Activated T-cell treated with anti-CD3 and anti-CD28 coated beads, Interleukin-2, amount 50 U/mL, for 4 hours (primary cell): ENCODE measurements around the gene TTC3. TPM values are rescaled to one million over a fixed set of nuclear protein-coding genes. Genes with fewer than 3 reads are reported as not detected.

Experiments
- ATAC-seq, 2 donors: fragments of 200-7000 bp; cut with Tn5 transposase; one replicate each; pipeline ENCODE4 v1.10.0; 2021
- DNase-seq: peaks from one replicate; pipeline ENCODE4 v3.0.0-alpha.2; 2020
- H3K27me3 Mint-ChIP-seq: one replicate; pipeline ENCODE4 v1.8.0; 2021; ENCODE audit warnings: low read depth, mixed read lengths
- H3K36me3 Mint-ChIP-seq: one replicate; pipeline ENCODE4 v1.8.0; 2022; ENCODE audit warnings: mixed read lengths; ENCODE audit not compliant: insufficient read depth
- H3K4me1 Mint-ChIP-seq: one replicate; pipeline ENCODE4 v1.8.0; 2021; ENCODE audit warnings: low read depth, mixed read lengths
- H3K4me3 Mint-ChIP-seq: one replicate; pipeline ENCODE4 v1.8.0; 2021; ENCODE audit warnings: mild to moderate bottlenecking, moderate library complexity, mixed read lengths
- H3K9me3 Mint-ChIP-seq: one replicate; pipeline ENCODE4 v1.8.0; 2021; ENCODE audit warnings: mixed read lengths
- total RNA-seq, 3 donors: library from RNA; stranded (reverse); gene quantifications; one replicate each; pipeline ENCODE4 v1.2.1, GENCODE V29; 2021

Gene TTC3
- total RNA-seq, 3 donors from 2014 or later, result 41.9 to 46.5 (median 44.6) TPM

DNA sequence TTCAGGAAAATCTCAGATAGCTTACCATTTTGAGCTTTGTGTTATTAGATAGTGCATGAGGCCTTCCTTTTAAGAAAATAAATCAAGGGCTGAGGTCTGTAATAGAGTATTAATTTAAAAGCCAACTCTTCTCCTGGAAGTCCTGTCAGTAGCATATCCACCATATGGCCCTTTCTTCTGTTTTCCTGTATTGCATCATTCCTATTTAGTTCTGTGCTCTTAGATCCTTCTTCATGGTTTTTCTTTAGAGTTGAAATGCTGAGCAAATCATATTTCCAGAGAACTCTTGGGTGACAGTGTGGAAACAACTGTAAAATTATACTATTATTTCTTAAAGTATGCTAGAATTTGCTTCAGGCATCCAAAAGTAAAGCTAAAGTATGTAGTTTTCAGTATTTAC, 91.7 kb downstream of the TTC3 start:
- Mint-ChIP-seq H3K27me3 (no peaks in the 10 kb centered on the region), H3K36me3 (peaks cover 37% of the 10 kb centered on the region), H3K4me1 (no peaks in the 10 kb centered on the region), H3K4me3 (no peak overlapping the region), H3K9me3 (no peaks in the 10 kb centered on the region)
- ATAC-seq, result no peak
- no peak for DNase-seq

DNA sequence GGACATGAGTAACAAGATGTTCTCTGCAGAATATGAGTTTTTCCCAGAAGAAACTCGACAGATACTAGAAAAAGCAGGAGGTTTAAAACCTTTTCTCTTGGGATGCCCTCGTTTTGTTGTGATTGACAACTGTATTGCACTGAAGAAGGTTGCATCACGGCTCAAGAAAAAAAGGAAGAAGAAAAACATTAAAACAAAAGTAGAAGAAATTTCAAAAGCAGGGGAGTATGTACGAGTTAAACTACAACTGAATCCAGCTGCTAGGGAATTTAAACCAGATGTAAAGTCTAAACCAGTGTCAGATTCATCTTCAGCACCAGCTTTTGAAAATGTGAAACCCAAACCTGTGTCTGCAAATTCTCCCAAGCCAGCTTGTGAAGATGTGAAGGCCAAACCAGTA, 92.5 kb downstream of the TTC3 start:
- H3K4me1 Mint-ChIP-seq, result no peaks in the 10 kb centered on the region
- DNase-seq (no peak), ATAC-seq (no peak)
- peaks cover 42% of the 10 kb centered on the region for H3K36me3 Mint-ChIP-seq
- H3K27me3 Mint-ChIP-seq, result no peaks in the 10 kb centered on the region
- no peak overlapping the region for H3K4me3 Mint-ChIP-seq
- no peaks in the 10 kb centered on the region for H3K9me3 Mint-ChIP-seq

DNA sequence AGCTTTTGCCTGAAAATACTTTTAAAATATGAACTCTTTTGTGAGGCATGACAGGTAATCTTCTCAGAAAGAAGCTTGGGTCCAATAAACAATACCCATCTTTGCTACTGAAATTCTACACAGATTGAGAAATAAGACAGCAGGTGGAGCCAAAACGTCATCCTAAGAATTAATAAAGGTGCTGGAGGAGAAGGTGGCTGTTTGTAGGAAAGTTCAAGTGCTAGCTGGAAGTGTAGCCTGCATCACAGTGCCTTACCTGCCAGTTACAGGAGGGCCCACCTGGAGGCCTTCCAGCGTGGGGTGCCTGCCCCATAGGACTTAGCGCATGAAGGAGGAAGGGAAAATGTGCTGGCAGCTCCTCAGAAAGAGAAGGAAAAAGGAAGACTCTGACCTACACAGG, 93.7 kb downstream of the TTC3 start:
- Mint-ChIP-seq H3K4me1 (no peaks in the 10 kb centered on the region), H3K36me3 (peaks cover 39% of the 10 kb centered on the region), H3K27me3 (no peaks in the 10 kb centered on the region), H3K4me3 (no peak overlapping the region), H3K9me3 (no peaks in the 10 kb centered on the region)
- ATAC-seq, result no peak
- no peak for DNase-seq

DNA sequence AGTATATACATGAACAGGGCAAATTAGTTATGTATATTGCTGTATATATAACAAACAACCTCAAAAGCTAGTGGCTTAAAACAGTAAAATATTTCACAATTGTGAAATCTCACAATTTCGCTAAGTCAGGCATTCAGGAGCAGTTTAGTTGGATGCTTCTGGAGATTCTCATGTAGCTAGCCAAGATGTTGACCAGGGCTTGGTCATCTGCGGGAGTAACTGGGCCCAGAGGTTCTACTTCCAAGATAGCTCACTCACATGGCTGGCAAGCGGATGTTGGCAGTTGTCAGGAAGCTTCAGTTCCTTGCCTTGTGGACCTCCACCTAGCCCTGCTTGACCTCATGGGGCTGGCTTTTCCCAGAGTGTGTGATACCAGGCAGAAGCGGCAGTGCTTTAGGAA, 95.6 kb downstream of the TTC3 start:
- no peaks in the 10 kb centered on the region for H3K4me1 Mint-ChIP-seq
- no peaks in the 10 kb centered on the region for H3K9me3 Mint-ChIP-seq
- H3K27me3 Mint-ChIP-seq, result no peaks in the 10 kb centered on the region
- peaks cover 49% of the 10 kb centered on the region for H3K36me3 Mint-ChIP-seq
- H3K4me3 Mint-ChIP-seq, result no peak overlapping the region
- no peak for DNase-seq
- no peak for ATAC-seq

DNA sequence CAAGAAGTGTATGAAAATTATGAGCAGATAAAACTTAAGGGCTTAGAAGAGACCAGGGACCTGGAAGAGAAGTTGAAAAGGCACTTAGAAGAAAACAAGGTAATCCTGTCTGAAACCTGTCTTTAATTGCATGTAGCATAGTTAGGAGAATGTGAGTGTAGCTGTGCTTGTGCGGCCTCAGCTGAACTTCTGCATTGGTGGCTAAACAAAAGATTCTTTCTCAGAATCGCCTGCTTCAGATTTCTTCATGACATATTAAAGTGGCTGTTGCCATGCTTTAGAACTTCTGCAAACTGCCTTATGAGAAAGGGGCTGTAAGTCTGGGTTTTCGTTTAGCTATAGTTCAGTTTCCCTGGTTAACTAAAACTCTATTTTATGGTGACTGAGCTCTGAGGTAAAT, 99.6 kb downstream of the TTC3 start:
- Mint-ChIP-seq H3K4me1 (no peaks in the 10 kb centered on the region), H3K36me3 (peaks cover 53% of the 10 kb centered on the region), H3K4me3 (no peak overlapping the region), H3K27me3 (no peaks in the 10 kb centered on the region), H3K9me3 (no peaks in the 10 kb centered on the region)
- ATAC-seq (no peak), DNase-seq (no peak)

DNA sequence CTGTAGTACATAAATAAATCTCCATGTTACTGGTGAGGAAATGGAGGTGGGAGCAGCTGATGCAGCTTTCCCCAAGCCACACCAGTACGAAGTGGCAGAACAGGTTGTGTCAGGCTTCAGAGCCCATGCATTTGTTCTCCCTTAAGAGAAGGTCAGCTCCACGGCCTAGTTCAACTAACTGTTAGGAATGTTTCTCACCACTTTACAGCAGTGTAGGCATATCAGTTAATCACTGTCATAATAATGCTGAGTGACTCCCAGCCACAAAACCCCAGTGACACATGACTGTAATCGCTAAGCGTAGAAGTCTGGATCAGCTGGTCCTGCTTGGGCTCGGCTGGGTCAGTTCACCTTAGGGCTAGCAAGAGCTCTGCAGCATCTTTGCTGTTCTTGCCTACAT, 103.7 kb downstream of the TTC3 start:
- Mint-ChIP-seq H3K4me3 (no peak overlapping the region), H3K9me3 (peaks cover 4% of the 10 kb centered on the region), H3K27me3 (no peaks in the 10 kb centered on the region), H3K4me1 (no peaks in the 10 kb centered on the region), H3K36me3 (peaks cover 56% of the 10 kb centered on the region)
- ATAC-seq (peak in 1 of 2 donors; percentile 43), DNase-seq (no peak)

DNA sequence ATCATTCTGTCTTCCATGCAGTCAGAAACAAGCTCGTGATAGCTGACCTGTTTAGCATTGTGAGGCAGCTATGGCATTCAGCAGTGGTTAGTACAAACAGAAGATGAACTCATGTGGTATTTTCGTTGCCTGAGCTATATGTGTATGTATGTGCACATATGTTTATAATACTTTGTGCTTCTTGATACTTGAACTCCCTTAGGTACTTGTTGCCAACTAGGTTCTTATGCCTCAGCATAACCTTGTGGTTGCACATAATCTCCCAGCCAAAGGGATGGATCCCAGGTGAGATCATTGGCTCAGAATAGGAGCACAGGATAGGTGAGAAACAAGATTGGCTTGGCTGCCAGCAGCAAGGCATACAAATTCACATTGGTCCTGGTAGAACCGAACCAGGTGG, 108.0 kb downstream of the TTC3 start:
- H3K4me3 Mint-ChIP-seq, result no peak overlapping the region
- H3K27me3 Mint-ChIP-seq, result no peaks in the 10 kb centered on the region
- no peak for ATAC-seq
- H3K4me1 Mint-ChIP-seq, result no peaks in the 10 kb centered on the region
- DNase-seq, result no peak
- H3K36me3 Mint-ChIP-seq, result peaks cover 39% of the 10 kb centered on the region
- peaks cover 4% of the 10 kb centered on the region for H3K9me3 Mint-ChIP-seq

DNA sequence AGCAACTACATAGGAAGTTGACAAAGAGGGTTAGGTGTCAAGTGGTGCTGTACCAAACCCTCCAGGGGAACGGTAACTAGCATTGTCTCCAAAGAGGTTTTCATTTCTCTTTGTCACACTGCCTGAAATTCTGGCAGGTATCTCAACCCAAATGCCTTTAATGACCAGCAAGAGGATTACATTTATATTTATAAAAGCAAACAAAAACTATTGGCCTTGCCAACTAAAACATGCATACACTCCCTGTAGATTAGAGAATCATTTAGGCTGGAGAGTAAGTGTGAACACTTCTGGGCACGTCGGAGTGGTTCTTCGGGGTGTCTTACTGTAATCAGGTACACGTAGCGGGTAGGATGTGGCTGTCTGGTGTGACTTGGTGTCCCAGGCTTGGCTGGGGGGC, 109.2 kb downstream of the TTC3 start:
- peaks cover 38% of the 10 kb centered on the region for H3K36me3 Mint-ChIP-seq

DNA sequence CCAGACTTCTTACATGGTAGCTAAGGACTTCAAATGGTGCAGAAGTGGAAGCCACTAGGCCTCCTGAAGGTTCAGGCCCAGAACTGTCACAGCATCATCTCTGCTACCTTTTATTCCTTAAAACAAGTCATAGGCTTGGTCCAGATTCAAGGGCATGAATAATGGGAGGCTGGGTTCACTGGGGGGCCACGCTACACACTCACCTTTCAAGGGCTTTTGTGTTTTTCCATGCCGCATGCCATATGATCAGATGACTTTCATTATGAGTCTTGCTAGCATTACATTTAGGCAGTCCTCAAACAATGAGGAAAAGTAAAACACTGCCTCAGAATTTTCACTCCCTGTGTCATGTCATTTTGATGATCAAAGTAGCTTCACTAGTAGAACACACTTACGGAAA, 110.7 kb downstream of the TTC3 start:
- H3K4me3 Mint-ChIP-seq, result no peak overlapping the region
- H3K4me1 Mint-ChIP-seq, result no peaks in the 10 kb centered on the region
- no peak for ATAC-seq
- H3K9me3 Mint-ChIP-seq, result peaks cover 4% of the 10 kb centered on the region
- DNase-seq, result no peak
- H3K36me3 Mint-ChIP-seq, result peaks cover 35% of the 10 kb centered on the region
- no peaks in the 10 kb centered on the region for H3K27me3 Mint-ChIP-seq

More for the DNA sequence above, 109.2 kb downstream of the TTC3 start:
- H3K4me3 Mint-ChIP-seq, result no peak overlapping the region
- no peak for DNase-seq
- no peak for ATAC-seq
- H3K9me3 Mint-ChIP-seq, result peaks cover 4% of the 10 kb centered on the region
- H3K27me3 Mint-ChIP-seq, result no peaks in the 10 kb centered on the region
- H3K4me1 Mint-ChIP-seq, result no peaks in the 10 kb centered on the region

DNA sequence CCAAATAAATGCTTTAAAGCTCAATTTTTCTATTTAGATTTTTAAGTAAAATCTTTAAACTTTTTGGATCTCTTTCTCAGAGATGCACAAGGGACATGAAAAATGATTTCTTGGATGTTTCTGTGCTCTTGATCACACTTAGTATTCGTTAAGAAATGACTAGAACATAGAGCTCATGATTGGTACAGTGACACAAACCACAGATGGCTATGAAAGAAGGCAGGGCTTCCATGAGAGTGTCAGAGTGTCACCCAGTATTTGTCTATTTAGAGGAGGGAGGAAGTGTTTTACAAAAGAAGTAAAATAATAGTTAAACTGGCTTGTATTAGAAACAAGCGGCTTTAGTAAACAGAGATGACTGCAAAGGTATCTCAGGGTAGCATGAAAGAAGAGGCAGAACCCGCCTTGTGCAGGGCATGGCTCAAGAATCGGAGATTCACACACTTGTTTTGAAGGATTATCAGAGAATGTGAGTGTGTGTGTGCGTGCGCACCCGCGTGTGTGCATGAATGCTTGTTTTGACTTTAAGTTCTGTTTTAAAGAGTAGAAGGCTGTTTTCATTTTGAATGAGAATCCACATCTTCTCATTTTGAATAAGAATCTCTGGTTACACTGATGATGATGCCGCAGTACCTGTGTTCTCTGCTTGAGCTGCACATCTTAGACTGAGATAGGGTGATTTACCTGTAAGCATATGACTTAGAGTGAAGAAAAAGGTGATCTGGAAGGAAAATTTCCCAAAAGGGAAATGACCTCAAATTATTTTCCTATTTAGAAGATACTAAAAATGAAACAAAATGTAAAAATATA, 111.9 kb downstream of the TTC3 start:
- no peak overlapping the region for H3K4me3 Mint-ChIP-seq
- ATAC-seq, result no peak
- H3K36me3 Mint-ChIP-seq, result peaks cover 28% of the 10 kb centered on the region
- H3K9me3 Mint-ChIP-seq, result peaks cover 2% of the 10 kb centered on the region
- no peaks in the 10 kb centered on the region for H3K27me3 Mint-ChIP-seq
- no peak for DNase-seq
- H3K4me1 Mint-ChIP-seq, result no peaks in the 10 kb centered on the region

DNA sequence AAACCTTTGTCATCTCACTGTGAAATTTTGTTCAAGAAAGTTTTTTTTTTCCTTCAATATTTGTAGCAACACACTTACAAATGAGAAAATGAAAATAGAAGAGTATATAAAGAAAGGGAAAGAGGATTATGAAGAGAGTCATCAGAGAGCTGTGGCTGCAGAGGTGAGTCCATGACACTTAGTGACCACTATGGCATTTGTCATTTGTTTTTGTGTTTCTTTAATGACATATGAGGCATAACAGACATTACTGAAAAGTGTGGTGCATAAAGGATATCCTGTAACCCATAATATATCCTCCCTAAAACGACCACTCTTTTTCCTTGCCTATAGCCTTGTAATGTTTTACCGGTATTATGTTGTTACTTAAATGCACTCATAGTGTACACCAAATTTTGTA, 113.9 kb downstream of the TTC3 start:
- DNase-seq (no peak), ATAC-seq (no peak)
- no peaks in the 10 kb centered on the region for H3K9me3 Mint-ChIP-seq
- no peak overlapping the region for H3K4me3 Mint-ChIP-seq
- no peaks in the 10 kb centered on the region for H3K27me3 Mint-ChIP-seq
- H3K36me3 Mint-ChIP-seq, result peaks cover 29% of the 10 kb centered on the region
- H3K4me1 Mint-ChIP-seq, result no peaks in the 10 kb centered on the region

DNA sequence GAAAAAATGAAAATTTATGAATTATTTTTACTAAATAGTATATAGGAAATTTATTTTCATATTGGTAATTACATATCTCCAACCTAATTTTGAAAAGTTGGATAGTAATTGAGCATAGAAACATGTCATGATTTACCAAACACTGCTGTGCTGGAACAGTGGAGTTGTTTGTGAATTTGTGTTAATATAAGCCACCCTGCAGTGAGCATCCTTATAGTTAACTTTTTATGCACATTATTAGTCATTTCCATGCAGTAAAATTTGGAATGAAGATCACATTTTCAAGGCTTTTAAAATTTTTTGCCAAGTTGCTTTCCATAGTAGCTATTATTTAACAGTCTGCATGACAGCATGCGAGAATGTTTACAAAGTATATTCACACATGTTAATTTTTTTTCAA, 115.8 kb downstream of the TTC3 start:
- Mint-ChIP-seq H3K9me3 (no peaks in the 10 kb centered on the region), H3K27me3 (no peaks in the 10 kb centered on the region), H3K4me1 (no peaks in the 10 kb centered on the region), H3K36me3 (peaks cover 44% of the 10 kb centered on the region), H3K4me3 (no peak overlapping the region)
- DNase-seq (no peak), ATAC-seq (no peak)

DNA sequence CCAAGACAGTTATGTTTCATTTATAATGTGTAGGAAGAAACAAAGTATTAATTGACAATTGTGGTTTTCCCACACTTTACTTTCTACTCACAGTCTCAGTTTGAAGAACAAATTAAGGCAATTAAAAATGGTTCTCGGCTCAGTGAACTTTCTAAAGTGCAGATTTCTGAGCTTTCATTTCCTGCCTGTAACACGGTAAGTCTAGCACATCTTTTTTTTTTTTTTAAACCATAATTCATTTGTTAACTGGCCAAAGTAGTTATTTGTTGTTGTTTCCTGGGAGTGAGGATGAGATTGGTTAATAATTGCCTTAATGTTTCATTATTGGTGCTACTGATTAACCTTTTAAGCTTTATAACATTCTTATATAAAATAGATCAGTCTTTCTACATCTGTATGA, 119.0 kb downstream of the TTC3 start:
- no peaks in the 10 kb centered on the region for H3K4me1 Mint-ChIP-seq
- H3K4me3 Mint-ChIP-seq, result no peak overlapping the region
- no peaks in the 10 kb centered on the region for H3K27me3 Mint-ChIP-seq
- peaks cover 43% of the 10 kb centered on the region for H3K36me3 Mint-ChIP-seq
- H3K9me3 Mint-ChIP-seq, result no peaks in the 10 kb centered on the region
- no peak for DNase-seq
- no peak for ATAC-seq

DNA sequence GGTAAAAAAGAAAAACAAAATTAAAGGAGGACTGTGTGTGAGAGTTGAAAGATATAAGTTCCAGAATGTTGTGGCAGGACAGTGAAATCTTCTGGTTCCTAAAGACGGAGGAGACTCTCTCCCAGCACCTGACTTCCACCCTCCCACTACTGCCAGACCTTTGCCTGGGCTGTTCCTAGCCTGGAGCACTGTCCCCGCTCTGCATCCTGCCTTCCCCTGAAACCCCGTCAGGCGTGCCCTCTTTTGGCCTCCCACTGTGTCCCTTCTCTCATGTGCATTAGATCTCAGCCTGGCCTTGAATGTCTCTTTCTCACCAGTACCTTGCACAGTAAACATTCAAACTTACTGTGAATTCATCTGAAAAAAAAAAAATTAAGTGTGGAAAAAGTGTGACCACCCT, 120.0 kb downstream of the TTC3 start:
- H3K4me3 Mint-ChIP-seq, result no peak overlapping the region
- ATAC-seq (no peak), DNase-seq (no peak)
- H3K4me1 Mint-ChIP-seq, result no peaks in the 10 kb centered on the region
- no peaks in the 10 kb centered on the region for H3K9me3 Mint-ChIP-seq
- peaks cover 41% of the 10 kb centered on the region for H3K36me3 Mint-ChIP-seq
- no peaks in the 10 kb centered on the region for H3K27me3 Mint-ChIP-seq

DNA sequence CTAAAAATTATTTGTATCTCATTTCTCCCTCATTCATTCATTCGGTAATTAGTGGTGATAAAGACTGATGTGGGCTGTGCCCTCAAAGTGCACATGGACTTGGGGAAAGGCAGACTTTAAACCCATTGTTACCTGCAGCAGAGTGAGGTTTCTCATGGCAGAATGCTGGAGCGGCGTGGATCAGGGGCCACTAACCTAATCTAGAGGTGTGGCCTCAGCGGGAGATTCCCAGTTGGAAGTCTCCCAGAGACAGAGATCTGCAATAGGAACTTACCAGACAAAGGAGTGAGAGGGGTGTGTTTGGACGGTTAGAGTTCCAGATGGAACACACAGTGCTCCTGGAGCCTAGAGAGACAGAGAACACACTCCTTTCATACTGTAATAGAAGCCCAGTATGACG, 120.6 kb downstream of the TTC3 start:
- ATAC-seq, result no peak
- no peaks in the 10 kb centered on the region for H3K4me1 Mint-ChIP-seq
- peaks cover 41% of the 10 kb centered on the region for H3K36me3 Mint-ChIP-seq
- H3K9me3 Mint-ChIP-seq, result no peaks in the 10 kb centered on the region
- H3K4me3 Mint-ChIP-seq, result no peak overlapping the region
- DNase-seq, result no peak
- no peaks in the 10 kb centered on the region for H3K27me3 Mint-ChIP-seq
